Panc1 (cell line): ENCODE results near the gene MCAM. TPM values are rescaled to one million over a fixed set of nuclear protein-coding genes. Genes with fewer than 3 reads are reported as not detected.

Source experiments
- ATAC-seq: fragments of 200-7000 bp; cut with Tn5 transposase; 2 replicates; pipeline ENCODE4 v1.9.1; 2020; ENCODE audit warnings: mild to moderate bottlenecking, moderate library complexity
- BruUV-seq: library from RNA; stranded (reverse); fragments of 400-500 nt; replicated peaks from 2 replicates; lab custom pipeline; 2021; lab: Mats Ljungman, UMichigan
- CTCF ChIA-PET: fragments of 300-600 bp; sonication (Branson Sonifier 250); formaldehyde crosslinking; loops from one replicate; lab custom pipeline; 2022; ENCODE audit warnings: antibody characterized with exemption; lab: Charles Lee
- POLR2A ChIA-PET: fragments of 300-600 bp; sonication (Branson Sonifier 250); formaldehyde crosslinking; loops from one replicate; lab custom pipeline; 2022; ENCODE audit warnings: antibody characterized with exemption; lab: Charles Lee
- DNase-seq: peaks from one replicate; pipeline ENCODE4 v3.0.0-alpha.2; 2010; ENCODE audit warnings: low read depth, low spot score
- H3K27ac ChIP-seq: 2 replicates; pipeline ENCODE4 v1.5.1; 2011; ENCODE audit warnings: mild to moderate bottlenecking, low read length, inconsistent platforms
- H3K27me3 ChIP-seq: fragments of 200-500 bp; sonication (Bioruptor generic); 2 replicates; pipeline ENCODE4 v1.6.0; 2014; ENCODE audit warnings: low read length, inconsistent platforms; ENCODE audit not compliant: control insufficient read depth, insufficient read depth
- H3K36me3 ChIP-seq: fragments of 200-500 bp; sonication (Bioruptor generic); 2 replicates; pipeline ENCODE4 v1.5.1; 2014; ENCODE audit warnings: inconsistent platforms, mild to moderate bottlenecking, low read length, moderate library complexity; ENCODE audit not compliant: control insufficient read depth, insufficient read depth
- H3K4me1 ChIP-seq: 2 replicates; pipeline ENCODE4 v1.5.1; 2011; ENCODE audit warnings: inconsistent platforms, mild to moderate bottlenecking, low read length, moderate library complexity; ENCODE audit not compliant: control insufficient read depth, insufficient read depth
- H3K4me3 ChIP-seq, 2 experiments: 2 replicates each; pipeline ENCODE4 v1.5.1; 2011 to 2012; ENCODE audit warnings: low read depth in 2 of 2, low read length in 2 of 2, mild to moderate bottlenecking in 2 of 2, inconsistent platforms in 1 of 2, moderate library complexity in 1 of 2
- H3K9me3 ChIP-seq: fragments of 200-500 bp; sonication (Bioruptor generic); 2 replicates; pipeline ENCODE4 v1.5.1; 2014; ENCODE audit warnings: low read depth, mild to moderate bottlenecking, inconsistent platforms, low read length, moderate library complexity; ENCODE audit not compliant: control insufficient read depth, insufficient read depth
- CTCF ChIP-seq: fragments of 450-650 bp; IDR thresholded peaks from 2 replicates; pipeline ENCODE4 v1.5.1; 2017; ENCODE audit warnings: mild to moderate bottlenecking
- POLR2AphosphoS5 ChIP-seq: IDR thresholded peaks from 2 replicates; pipeline ENCODE4 v1.6.1; 2012; ENCODE audit warnings: mild to moderate bottlenecking, low read depth, low read length, moderate library complexity
- REST ChIP-seq, 2 experiments: IDR thresholded peaks; 2 replicates each; pipeline ENCODE4 v1.6.1; 2011 to 2012; ENCODE audit warnings: low read depth in 2 of 2, control low read depth in 1 of 2, low read length in 1 of 2, mild to moderate bottlenecking in 1 of 2, moderate library complexity in 1 of 2; ENCODE audit not compliant: insufficient read depth in 1 of 2
- SIN3A ChIP-seq: IDR thresholded peaks from 2 replicates; pipeline ENCODE4 v1.6.1; 2012; ENCODE audit warnings: low read depth, mild to moderate bottlenecking, low read length, moderate library complexity, borderline replicate concordance; ENCODE audit not compliant: insufficient read depth
- TCF7L2 ChIP-seq: IDR thresholded peaks from 2 replicates; pipeline ENCODE4 v1.6.1; 2011; ENCODE audit warnings: mild to moderate bottlenecking, low read depth, low read length, inconsistent platforms
- in situ Hi-C: cut with HindIII; loops from 2 replicates; pipeline ENCODE4 v1.10.0; 2016; ENCODE audit warnings: low sequenced_read_pairs, low pct_unique_long_range_greater_than_20kb
- intact Hi-C: fragments of 100-400 bp; cut with micrococcal nuclease; formaldehyde crosslinking; loops from one replicate; pipeline ENCODE4 v1.10.0; 2022; ENCODE audit not compliant: unreplicated experiment
- total RNA-seq: library from RNA; stranded (reverse); gene quantifications from one replicate; pipeline ENCODE4 v1.2.1, GENCODE V29; 2021; ENCODE audit not compliant: unreplicated experiment

MCAM gene
- total RNA-seq, 1 experiment from 2014 or later, result 27.2 TPM

GRCh38 chr11:119266063-119266462 lies 50.9 kb downstream of the MCAM start:
- intact Hi-C loops, result no loop called here
- TF ChIP-seq TCF7L2, result no peak
- TF ChIP-seq SIN3A, result no peak
- TF ChIP-seq CTCF, result no peak
- no peak for TF ChIP-seq REST (IDR thresholded peaks at IDR 0.05; ENCODE audit: insufficient read depth in 1 of 2, low read depth in 2 of 2, low read length in 1 of 2)
- no peak for TF ChIP-seq POLR2AphosphoS5
- DNase-seq, result no peak
- Histone ChIP-seq H3K27me3 (no peaks in the 10 kb centered on the region), H3K9me3 (no peaks in the 10 kb centered on the region), H3K4me1 (peaks cover 14% of the 10 kb centered on the region), H3K27ac (no peak overlapping the region), H3K4me3 (no peak overlapping the region), H3K36me3 (no peaks in the 10 kb centered on the region)
- BruUV-seq, result no TSS peak
- in situ Hi-C loops, result no loop called here
- POLR2A ChIA-PET, result no interaction called here
- no peak for ATAC-seq
- CTCF ChIA-PET, result no interaction called here

GRCh38 chr11:119263352-119263940 lies 53.5 kb downstream of the MCAM start:
- TF ChIP-seq CTCF, result no peak
- TF ChIP-seq SIN3A, result no peak
- TF ChIP-seq TCF7L2, result no peak
- no peak overlapping the region for H3K27ac ChIP-seq
- no peaks in the 10 kb centered on the region for H3K36me3 ChIP-seq
- BruUV-seq, result no TSS peak
- no peak overlapping the region for H3K4me3 ChIP-seq
- ATAC-seq (no peak), DNase-seq (no peak)
- intact Hi-C loops (no loop called here), in situ Hi-C loops (no loop called here)
- no peaks in the 10 kb centered on the region for H3K27me3 ChIP-seq
- ChIA-PET POLR2A (no interaction called here), CTCF (interaction anchor here (0.6 kb wide), 1 partner anchor 117 kb away, joined by 5 read pairs; no protein-coding TSS in a partner anchor)
- H3K9me3 ChIP-seq, result no peaks in the 10 kb centered on the region
- H3K4me1 ChIP-seq, result peaks cover 14% of the 10 kb centered on the region
